GM12891 (cell line): ENCODE results near the gene ADAMTS18.

Experiments used
- POLR2A ChIP-seq: IDR thresholded peaks from 2 replicates; pipeline ENCODE4 v1.6.1; 2011; ENCODE audit warnings: low read depth, low read length, control low read depth
- POLR2AphosphoS5 ChIP-seq: IDR thresholded peaks from 2 replicates; pipeline ENCODE4 v1.6.1; 2011; ENCODE audit warnings: low read depth, low read length, control low read depth
- TAF1 ChIP-seq: IDR thresholded peaks from 2 replicates; pipeline ENCODE4 v1.6.1; 2011; ENCODE audit warnings: low read depth, low read length, control low read depth

DNA sequence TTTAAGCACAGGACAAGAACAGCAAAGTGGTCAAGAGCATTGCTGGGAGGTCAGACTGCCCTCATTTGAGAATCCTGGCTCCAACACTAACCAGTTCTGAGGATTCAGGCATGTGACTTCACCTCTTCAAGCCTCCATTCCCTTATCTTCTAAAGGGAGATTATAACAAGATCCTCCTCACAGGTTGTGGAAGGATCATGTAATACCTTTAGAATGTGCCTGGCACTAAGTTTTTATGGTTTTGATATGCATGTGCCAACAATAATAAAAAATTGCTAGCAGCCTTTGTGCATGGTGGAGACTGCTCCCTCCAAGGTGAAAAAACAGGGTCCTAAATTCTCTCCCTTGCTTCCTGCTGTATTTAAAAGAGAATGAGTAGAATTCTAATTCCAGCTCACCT is 36.0 kb upstream of the ADAMTS18 start:
- TF ChIP-seq POLR2AphosphoS5 (no peak), TAF1 (no peak), POLR2A (no peak)
